ENCODE results near the gene LILRB4.
"Not testable (repeated sequence)": the region's sequence is repeated elsewhere in the genome, so short reads cannot be mapped to it uniquely, and the experiment has no call there.

- TF ChIP-seq, protein P1, sequence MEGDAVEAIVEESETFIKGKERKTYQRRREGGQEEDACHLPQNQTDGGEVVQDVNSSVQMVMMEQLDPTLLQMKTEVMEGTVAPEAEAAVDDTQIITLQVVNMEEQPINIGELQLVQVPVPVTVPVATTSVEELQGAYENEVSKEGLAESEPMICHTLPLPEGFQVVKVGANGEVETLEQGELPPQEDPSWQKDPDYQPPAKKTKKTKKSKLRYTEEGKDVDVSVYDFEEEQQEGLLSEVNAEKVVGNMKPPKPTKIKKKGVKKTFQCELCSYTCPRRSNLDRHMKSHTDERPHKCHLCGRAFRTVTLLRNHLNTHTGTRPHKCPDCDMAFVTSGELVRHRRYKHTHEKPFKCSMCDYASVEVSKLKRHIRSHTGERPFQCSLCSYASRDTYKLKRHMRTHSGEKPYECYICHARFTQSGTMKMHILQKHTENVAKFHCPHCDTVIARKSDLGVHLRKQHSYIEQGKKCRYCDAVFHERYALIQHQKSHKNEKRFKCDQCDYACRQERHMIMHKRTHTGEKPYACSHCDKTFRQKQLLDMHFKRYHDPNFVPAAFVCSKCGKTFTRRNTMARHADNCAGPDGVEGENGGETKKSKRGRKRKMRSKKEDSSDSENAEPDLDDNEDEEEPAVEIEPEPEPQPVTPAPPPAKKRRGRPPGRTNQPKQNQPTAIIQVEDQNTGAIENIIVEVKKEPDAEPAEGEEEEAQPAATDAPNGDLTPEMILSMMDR (conservative IDR thresholded peaks at IDR 0.05; ENCODE audit: low read depth in 2 of 2): not testable (repeated sequence)
- TF ChIP-seq ZNF331 (CRISPR knock-in tag; IDR thresholded peaks at IDR 0.05; ENCODE audit: low read depth); EZH2phosphoT487 (IDR thresholded peaks at IDR 0.05; ENCODE audit: unreplicated experiment); REST (IDR thresholded peaks at IDR 0.05; ENCODE audit: unreplicated experiment); EZH2 (IDR thresholded peaks at IDR 0.05; ENCODE audit: low read depth, unreplicated experiment); CREB1 (CRISPR knock-in tag; IDR thresholded peaks at IDR 0.05; ENCODE audit: low read depth); POLR2AphosphoS5 (IDR thresholded peaks at IDR 0.05; ENCODE audit: low read depth); NANOG (IDR thresholded peaks at IDR 0.05; ENCODE audit: borderline replicate concordance); ETS1 (IDR thresholded peaks at IDR 0.05); STAT1 (IDR thresholded peaks at IDR 0.05; ENCODE audit: unreplicated experiment); JUNB (IDR thresholded peaks at IDR 0.05; ENCODE audit: unreplicated experiment); ZNF114 (CRISPR knock-in tag; IDR thresholded peaks at IDR 0.05): not testable (repeated sequence)
- TF ChIP-seq, protein P2, sequence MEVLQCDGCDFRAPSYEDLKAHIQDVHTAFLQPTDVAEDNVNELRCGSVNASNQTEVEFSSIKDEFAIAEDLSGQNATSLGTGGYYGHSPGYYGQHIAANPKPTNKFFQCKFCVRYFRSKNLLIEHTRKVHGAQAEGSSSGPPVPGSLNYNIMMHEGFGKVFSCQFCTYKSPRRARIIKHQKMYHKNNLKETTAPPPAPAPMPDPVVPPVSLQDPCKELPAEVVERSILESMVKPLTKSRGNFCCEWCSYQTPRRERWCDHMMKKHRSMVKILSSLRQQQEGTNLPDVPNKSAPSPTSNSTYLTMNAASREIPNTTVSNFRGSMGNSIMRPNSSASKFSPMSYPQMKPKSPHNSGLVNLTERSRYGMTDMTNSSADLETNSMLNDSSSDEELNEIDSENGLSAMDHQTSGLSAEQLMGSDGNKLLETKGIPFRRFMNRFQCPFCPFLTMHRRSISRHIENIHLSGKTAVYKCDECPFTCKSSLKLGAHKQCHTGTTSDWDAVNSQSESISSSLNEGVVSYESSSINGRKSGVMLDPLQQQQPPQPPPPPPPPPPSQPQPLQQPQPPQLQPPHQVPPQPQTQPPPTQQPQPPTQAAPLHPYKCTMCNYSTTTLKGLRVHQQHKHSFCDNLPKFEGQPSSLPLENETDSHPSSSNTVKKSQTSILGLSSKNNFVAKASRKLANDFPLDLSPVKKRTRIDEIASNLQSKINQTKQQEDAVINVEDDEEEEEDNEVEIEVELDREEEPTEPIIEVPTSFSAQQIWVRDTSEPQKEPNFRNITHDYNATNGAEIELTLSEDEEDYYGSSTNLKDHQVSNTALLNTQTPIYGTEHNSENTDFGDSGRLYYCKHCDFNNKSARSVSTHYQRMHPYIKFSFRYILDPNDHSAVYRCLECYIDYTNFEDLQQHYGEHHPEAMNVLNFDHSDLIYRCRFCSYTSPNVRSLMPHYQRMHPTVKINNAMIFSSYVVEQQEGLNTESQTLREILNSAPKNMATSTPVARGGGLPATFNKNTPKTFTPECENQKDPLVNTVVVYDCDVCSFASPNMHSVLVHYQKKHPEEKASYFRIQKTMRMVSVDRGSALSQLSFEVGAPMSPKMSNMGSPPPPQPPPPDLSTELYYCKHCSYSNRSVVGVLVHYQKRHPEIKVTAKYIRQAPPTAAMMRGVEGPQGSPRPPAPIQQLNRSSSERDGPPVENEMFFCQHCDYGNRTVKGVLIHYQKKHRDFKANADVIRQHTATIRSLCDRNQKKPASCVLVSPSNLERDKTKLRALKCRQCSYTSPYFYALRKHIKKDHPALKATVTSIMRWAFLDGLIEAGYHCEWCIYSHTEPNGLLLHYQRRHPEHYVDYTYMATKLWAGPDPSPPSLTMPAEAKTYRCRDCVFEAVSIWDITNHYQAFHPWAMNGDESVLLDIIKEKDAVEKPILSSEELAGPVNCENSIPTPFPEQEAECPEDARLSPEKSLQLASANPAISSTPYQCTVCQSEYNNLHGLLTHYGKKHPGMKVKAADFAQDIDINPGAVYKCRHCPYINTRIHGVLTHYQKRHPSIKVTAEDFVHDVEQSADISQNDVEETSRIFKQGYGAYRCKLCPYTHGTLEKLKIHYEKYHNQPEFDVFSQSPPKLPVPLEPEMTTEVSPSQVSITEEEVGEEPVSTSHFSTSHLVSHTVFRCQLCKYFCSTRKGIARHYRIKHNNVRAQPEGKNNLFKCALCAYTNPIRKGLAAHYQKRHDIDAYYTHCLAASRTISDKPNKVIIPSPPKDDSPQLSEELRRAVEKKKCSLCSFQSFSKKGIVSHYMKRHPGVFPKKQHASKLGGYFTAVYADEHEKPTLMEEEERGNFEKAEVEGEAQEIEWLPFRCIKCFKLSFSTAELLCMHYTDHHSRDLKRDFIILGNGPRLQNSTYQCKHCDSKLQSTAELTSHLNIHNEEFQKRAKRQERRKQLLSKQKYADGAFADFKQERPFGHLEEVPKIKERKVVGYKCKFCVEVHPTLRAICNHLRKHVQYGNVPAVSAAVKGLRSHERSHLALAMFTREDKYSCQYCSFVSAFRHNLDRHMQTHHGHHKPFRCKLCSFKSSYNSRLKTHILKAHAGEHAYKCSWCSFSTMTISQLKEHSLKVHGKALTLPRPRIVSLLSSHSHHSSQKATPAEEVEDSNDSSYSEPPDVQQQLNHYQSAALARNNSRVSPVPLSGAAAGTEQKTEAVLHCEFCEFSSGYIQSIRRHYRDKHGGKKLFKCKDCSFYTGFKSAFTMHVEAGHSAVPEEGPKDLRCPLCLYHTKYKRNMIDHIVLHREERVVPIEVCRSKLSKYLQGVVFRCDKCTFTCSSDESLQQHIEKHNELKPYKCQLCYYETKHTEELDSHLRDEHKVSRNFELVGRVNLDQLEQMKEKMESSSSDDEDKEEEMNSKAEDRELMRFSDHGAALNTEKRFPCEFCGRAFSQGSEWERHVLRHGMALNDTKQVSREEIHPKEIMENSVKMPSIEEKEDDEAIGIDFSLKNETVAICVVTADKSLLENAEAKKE (CRISPR knock-in tag; IDR thresholded peaks at IDR 0.05): not testable (repeated sequence)
These were observed 26.7 kb upstream of the LILRB4 start for GRCh38 chr19:54636081-54636480.
